Retina (tissue), 1 donor: ENCODE data around the gene SLC22A6.
"Not testable (repeated sequence)": the region's sequence is repeated elsewhere in the genome, so short reads cannot be mapped to it uniquely, and the experiment has no call there.

Experiments
- DNase-seq: peaks from one replicate; pipeline ENCODE4 v3.0.0-alpha.2; 2016

SLC22A6 gene

GRCh38 chr11:62985041-62985750, 429 bp upstream of the SLC22A6 start:
- DNase-seq, result no peak

- DNase-seq, result no peak
Observed at GRCh38 chr11:62983536-62984199, 1.1 kb downstream of the SLC22A6 start.

DNA sequence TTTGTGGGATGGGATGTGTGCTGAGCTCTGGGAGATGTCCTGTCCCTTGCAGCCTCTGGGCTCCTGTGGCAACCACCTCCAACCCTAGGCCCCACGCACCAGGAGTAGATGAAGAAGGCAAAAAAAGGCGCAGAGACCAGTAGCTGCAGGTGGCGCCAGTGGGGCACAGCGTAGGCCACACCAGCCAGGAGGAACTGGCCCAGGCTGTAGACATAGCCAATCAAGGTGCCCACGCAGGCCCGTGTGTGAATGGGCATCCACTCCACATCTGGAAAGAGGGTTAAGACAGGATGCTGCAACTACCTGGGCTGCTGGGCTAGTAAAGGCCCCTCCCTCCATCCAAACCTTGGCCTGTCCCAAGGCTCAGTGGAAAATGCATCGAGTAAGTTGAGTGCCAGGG, 3.0 kb downstream of the SLC22A6 start:
- no peak for DNase-seq

GRCh38 chr11:62980133-62980760, 4.5 kb downstream of the SLC22A6 start:
- no peak for DNase-seq

DNA sequence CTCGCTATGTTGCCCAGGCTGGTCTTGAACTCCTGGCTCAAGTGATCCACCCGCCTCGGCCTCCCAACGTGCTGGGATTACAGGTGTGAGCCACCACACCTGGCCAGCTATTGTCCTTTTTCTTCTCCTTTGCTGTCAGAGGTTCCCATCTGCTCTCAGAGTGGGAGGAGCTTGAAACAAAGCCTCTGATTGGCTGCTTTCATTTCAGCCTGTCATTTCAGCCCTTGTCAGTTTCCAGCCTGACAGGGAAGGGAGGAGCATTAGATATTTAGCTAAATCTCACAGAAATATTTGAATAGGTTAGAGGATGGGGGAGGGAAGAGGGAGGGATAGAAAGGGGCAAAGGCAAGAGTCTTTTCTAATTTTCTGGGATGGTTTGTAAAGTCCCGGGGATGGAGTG, 8.7 kb downstream of the SLC22A6 start:
- DNase-seq, result no peak

DNA sequence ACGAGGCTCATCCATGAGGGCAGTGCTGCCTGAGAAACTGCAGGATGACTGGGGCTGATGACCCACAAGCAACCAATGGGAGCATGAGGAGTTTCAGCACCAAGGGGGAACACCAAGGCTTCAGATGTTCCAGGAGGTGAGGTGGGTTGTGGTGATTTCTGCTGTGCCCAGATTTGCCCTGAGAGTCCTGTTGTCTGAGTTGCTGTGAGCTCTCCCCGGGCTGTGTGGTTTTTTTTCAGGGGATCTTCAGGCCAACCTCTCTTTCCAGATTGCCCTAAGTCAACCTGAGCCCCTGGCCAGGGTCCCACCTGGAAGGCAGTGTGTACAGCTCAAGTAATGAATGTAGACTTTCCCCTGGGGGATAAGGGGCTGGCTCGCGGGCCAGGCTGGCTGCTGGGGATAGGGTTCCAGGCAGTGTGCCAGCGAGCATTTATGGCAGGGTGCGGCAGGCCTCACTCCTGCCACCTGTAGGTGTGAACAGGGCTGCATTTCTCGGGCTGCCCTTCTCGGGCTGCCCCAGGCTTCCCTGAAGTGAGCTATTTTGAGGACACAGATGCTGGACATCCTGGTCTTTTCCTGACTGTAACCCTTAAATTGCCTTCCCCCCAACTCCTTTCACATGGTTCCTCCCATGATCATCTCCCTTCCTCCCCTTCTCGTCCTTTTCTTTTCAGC, 9.8 kb downstream of the SLC22A6 start:
- peak; percentile 20 for DNase-seq

- DNase-seq, result no peak
Observed at GRCh38 chr11:62965574-62965973, 19.2 kb downstream of the SLC22A6 start.

DNA sequence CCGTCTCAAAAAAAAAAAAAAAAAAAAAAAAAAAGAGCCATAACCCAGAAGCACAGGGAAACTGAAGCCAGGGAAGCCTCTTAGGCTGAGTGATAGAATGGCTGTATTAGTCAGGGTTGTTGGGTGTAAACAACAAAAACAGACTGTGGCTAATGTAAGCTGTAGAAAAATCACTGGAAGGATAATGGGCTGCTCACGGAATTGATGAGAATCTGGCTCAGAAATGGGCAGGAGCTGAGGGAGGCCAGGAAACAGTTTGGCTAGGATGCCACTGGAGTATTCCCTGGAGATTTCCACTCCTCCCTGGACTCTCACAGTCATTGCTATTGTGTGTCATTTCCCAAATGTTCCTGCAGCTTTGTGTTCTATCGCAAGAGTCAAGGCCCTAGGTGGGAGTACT, 22.4 kb downstream of the SLC22A6 start:
- DNase-seq, result no peak

GRCh38 chr11:62961017-62961570, 23.7 kb downstream of the SLC22A6 start:
- DNase-seq, result no peak

- DNase-seq, result no peak
Observed at GRCh38 chr11:62959422-62959980, 25.3 kb downstream of the SLC22A6 start.

- peak; percentile 8 for DNase-seq
Observed at GRCh38 chr11:62958547-62959421, 26.0 kb downstream of the SLC22A6 start.

- no peak for DNase-seq
Observed at GRCh38 chr11:62957147-62957546, 27.6 kb downstream of the SLC22A6 start.

DNA sequence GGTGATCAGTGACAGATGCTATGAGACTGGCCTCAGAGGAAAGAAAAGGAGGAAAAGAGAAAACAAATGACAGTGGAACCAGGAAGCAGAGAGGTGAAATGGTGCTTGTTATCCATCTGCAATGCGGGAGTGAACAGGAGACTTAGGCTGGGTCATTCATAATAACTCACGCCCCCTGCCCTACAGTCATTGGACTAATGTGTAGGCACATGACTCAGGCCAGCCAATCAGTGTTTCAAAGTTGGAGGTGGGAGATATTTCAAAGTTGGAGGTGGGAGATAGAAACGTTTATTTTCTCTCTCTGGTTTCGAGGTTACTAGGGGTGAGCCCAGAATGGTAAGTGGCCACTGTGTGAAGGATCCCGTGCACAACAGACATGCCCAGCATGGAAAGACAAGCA, 30.3 kb downstream of the SLC22A6 start:
- no peak for DNase-seq

DNA sequence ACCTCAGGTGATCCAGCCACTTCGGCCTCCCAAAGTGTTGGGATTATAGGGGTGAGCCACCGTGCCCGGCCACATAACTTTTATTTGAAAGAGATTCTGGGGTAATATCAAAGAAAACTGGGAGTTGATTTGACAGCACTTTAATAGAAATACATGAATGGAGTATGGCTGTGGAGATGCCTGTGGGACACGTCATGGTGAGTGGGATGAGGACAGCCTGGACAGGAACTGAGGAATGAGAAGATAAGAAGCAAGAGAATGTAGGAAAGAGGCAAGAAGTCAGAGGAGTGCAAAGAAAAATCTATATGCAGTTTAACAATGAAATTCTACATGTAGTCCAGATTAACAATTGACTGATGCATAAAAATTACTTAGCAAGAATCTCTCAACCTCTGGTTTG, 31.0 kb downstream of the SLC22A6 start:
- DNase-seq, result no peak

GRCh38 chr11:62948765-62949320, 35.9 kb downstream of the SLC22A6 start:
- no peak for DNase-seq

DNA sequence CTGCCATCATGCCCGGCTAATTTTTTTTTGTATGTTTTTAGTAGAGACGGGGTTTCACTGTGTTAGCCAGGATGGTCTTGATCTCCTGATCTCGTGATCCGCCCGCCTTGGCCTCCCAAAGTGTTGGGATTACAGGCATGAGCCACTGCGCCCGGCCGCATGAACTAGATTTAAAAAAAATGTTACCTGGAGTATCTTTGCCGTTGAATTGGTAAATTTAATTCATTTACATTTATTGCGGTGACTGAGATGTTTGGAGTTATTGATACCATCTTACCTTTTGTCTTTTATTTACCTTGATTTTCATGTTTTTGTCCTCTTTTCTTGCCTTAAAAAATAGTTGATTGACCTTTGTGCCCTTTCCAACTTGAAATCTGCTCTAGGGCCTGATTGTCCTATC, 39.2 kb downstream of the SLC22A6 start:
- DNase-seq, result not testable (repeated sequence)

DNA sequence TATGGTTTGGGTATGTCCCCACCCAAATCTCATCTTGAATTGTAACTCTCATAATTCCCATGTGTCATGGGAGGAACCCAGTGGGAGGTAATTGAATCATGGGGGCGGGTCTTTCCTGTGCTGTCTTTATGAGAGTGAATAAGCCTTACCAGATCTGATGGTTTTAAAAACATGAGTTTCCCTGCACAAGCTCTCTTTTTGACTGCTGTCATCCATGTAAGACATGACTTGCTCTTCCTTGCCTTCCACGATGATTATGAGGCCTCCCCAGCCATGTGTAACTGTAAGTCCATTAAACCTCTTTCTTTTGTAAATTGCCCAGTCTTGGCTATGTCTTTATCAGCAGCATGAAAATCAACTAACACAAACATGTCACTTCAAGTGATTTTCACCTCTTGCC, 47.2 kb downstream of the SLC22A6 start:
- not testable (repeated sequence) for DNase-seq

DNA sequence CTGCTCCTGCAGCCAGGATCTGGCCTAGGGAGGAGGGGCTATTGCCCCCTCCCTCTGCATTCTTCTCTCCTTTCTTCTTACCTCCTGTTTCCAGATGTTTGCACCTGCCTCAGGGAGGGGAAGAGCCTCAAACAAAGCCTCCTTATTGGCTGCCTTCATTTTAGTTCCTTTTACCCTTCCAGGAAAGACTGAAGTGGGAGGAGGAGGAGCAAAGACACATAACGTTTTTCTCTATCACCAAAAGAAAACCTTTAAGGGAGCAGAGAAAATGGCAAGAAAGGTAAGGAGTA, 50.3 kb downstream of the SLC22A6 start:
- no peak for DNase-seq

- DNase-seq, result no peak
Observed at GRCh38 chr11:62933750-62934495, 50.8 kb downstream of the SLC22A6 start.

DNA sequence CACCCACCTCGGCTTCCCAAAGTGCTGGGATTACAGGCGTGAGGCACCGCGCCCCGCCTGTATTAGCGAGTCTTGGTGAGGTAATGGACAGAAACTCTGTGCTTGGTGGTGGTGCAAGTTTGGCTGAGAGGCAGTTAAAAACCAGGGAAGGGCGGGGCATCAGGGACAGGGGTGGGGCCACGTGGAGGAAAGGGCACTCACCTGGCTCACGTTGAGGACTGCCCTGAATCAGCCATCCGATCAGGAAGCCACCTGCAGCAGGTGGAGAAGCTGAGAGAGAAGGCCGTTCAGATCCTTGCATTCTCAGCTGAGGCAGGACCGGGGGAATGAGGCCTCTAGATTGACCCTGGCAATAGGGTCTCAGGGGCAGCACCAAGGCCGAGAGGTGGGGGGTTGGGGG, 51.5 kb downstream of the SLC22A6 start:
- no peak for DNase-seq
